Fibroblast of villous mesenchyme (primary cell): ENCODE measurements around the gene URB2. TPM values are rescaled to one million over a fixed set of nuclear protein-coding genes. Genes with fewer than 3 reads are reported as not detected.
"Not testable (repeated sequence)": the region's sequence is repeated elsewhere in the genome, so short reads cannot be mapped to it uniquely, and the experiment has no call there.

Source experiments
- DNase-seq: peaks from one replicate; pipeline ENCODE4 v3.0.0-alpha.2; 2010; ENCODE audit warnings: low read depth
- H3K4me3 ChIP-seq: 2 replicates; pipeline ENCODE4 v1.5.1; 2011; ENCODE audit warnings: low read depth, mild to moderate bottlenecking, low read length
- total RNA-seq: library from RNA; depleted of rRNA; stranded (reverse); fragments of >200 nt; gene quantifications from 2 replicates; pipeline ENCODE4 v1.2.3, GENCODE V29; 2012
- TF ChIP-seq, protein P1 (sequence below): IDR thresholded peaks from 2 replicates; pipeline ENCODE4 v1.5.1; 2012; ENCODE audit warnings: low read depth, mild to moderate bottlenecking, low read length; ENCODE audit not compliant: insufficient read depth

Gene URB2
- total RNA-seq, 1 donor = 14.7 TPM

DNA sequence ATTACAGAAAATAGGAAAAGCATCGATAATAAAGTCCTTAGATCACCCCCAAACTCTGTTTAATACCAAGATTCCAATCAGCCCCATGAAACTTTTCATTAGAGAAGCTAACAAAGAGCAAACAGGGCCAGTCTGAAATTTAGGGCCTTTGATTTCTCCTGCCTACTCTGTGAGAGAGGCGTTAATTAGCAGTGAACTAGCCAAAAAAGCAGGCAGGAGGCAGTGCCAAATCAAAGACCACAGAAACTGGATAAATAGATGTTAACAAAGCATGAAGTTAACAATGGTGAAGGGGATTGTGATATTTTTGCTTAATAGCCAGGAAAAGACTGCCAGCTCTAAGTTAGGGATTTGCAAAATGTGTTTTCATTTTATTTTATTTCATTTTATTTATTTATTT, 11.3 kb upstream of the URB2 start:
- TF ChIP-seq, protein P1, sequence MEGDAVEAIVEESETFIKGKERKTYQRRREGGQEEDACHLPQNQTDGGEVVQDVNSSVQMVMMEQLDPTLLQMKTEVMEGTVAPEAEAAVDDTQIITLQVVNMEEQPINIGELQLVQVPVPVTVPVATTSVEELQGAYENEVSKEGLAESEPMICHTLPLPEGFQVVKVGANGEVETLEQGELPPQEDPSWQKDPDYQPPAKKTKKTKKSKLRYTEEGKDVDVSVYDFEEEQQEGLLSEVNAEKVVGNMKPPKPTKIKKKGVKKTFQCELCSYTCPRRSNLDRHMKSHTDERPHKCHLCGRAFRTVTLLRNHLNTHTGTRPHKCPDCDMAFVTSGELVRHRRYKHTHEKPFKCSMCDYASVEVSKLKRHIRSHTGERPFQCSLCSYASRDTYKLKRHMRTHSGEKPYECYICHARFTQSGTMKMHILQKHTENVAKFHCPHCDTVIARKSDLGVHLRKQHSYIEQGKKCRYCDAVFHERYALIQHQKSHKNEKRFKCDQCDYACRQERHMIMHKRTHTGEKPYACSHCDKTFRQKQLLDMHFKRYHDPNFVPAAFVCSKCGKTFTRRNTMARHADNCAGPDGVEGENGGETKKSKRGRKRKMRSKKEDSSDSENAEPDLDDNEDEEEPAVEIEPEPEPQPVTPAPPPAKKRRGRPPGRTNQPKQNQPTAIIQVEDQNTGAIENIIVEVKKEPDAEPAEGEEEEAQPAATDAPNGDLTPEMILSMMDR = no peak
- DNase-seq = no peak
- no peak overlapping the region for H3K4me3 ChIP-seq

DNA sequence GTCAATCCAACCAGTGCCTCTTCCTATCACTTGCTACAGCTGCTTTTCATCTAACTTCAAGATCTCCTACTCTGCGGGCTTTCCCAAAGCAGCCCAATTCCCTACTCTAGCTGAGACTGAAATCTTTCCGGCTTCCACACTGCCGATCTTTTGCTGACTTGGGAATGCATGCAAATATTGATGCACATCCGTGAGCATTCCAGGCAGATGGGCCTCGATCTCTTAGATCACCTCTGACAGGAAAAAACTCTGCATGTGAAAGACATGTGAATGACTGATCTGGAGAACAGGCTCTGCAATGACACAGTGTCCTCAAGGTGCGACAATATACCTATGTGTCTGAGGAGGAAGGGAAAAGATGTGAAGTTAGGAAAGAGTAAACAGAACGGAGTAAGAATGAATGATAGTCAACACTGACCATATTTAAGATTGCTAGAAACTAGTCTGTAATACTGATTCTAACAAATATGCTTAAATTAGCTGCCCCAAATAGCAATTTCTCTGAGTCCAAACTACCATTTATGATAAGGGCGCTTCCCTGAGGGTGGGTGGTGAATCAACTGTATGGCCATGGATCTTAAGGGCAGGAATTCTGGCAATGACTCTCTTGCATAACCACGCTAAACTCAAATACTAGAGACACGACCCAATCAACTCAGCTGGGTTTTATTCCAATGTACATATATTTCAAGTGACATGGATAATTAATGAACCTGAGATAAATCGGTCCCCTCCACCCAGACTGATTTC, 8.5 kb upstream of the URB2 start:
- no peak overlapping the region for H3K4me3 ChIP-seq
- TF ChIP-seq, protein P1 = no peak
- no peak for DNase-seq

DNA sequence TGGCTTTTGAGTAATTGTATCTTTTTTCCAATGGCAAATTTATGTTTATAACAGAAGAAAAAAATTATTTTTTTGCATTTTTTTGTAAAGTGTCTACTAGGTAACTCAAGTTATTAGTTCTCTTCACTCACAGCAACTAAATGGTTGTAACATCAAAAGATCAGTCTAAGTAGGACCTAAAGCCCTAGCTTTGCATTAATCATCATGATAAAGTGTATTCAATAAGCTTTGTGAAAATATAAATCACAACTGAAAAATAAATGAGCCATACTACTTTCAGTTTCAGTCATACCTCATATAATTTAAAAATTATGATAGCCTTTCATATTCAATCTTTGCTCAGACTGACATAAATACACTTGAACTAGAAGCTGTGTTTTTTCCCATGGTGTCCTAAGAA, 7.0 kb upstream of the URB2 start:
- no peak for DNase-seq
- no peak overlapping the region for H3K4me3 ChIP-seq
- TF ChIP-seq, protein P1 = no peak

DNA sequence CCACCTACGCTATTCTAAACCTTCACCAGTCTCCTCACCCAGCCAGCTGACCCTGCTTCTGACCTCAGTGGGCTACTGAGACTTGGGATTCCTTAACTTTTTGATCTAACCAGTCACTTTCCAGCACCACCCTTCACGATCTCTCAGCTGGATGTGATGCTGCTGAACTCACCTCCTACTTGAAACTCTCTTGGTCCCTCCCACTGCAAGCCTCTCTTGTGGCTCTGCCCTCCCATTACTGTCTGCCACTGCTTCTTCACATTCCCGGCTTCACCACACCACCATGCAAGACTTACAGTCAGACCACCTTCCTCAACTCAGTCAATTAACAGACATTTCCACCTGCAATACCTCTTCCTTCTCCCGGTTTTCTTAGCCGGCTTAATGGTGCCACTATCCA, 6.4 kb upstream of the URB2 start:
- no peak overlapping the region for H3K4me3 ChIP-seq
- DNase-seq = no peak
- TF ChIP-seq, protein P1 = no peak

DNA sequence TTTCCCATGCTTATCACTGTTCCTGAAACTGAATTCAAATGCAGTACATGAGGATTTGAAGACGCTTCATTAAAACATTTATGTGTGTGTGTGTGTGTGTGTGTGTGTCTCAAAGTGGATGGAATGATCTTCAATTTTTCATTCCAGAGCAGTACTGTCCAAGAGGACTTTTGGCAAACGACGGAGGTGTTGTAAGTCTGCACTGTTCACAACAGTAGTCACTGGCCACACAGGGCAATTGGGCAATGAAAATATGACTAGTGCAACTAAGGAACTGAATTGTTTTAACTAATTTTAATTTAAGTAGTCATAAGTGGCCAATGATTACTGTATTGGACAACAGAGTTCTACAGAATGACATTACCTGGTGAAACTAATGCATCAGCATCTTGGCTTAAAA, 5.2 kb upstream of the URB2 start:
- no peak overlapping the region for H3K4me3 ChIP-seq
- peak; percentile 45 for DNase-seq
- TF ChIP-seq, protein P1 = no peak

DNA sequence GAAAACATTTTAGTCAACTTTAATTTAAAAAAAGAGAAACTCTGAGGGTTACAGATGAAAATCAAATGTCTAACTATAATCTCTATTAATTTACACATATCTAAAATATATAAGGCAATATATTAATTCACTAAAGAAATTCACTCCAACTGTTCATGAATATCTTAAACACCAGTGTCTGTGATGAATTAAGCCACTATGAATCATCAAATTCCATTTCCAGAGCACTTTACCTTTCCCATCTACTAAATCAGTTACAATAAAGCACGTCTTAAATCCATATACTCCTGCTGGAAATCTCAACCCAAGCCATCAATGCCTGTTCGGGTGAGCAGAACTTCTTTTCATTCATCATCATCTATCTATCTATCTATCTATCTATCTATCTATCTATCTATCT, 4.4 kb upstream of the URB2 start:
- no peak for DNase-seq
- TF ChIP-seq, protein P1 = no peak
- H3K4me3 ChIP-seq = no peak overlapping the region

DNA sequence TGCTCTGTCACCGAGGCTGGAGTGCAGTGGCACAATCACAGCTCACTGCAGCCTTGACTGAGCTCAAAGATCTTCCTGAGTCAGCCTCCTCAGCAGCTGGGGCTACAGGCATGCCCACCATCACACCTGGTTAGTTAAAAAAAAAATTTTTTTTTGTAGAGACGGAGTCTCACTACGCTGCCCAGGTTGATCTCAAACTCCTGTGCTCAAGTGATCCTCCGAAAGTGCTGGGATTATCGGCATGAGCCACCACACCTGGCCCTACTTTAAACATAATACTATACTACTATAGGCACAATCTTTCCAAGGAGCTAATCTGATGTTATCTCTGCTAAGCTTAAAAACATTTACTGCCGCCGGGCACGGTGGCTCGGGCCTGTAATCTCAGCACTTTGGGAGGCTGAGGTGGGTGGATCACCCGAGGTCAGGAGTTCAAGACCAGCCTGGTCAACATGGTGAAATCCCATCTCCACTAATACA, 3.4 kb upstream of the URB2 start:
- not testable (repeated sequence) for DNase-seq, H3K4me3 ChIP-seq
